Sigmoid colon (tissue), 7 donors: ENCODE results near the gene NRP2. TPM values are rescaled to one million over a fixed set of nuclear protein-coding genes. Genes with fewer than 3 reads are reported as not detected.

Experiments used
- DNase-seq: peaks from one replicate; pipeline ENCODE4 v3.0.0-alpha.2; 2019
- H3K27ac ChIP-seq, 4 donors: fragments of 200-600 bp; sonication (generic); one replicate each; pipeline ENCODE4 v1.5.1; 2016 to 2019; ENCODE audit warnings: mild to moderate bottlenecking in 1 of 4
- H3K27me3 ChIP-seq, 3 donors: fragments of 200-600 bp; sonication (generic); one replicate each; pipeline ENCODE4 v1.5.1; 2019; ENCODE audit warnings: mild to moderate bottlenecking in 1 of 3
- H3K36me3 ChIP-seq, 4 donors: fragments of 200-600 bp; sonication (generic); one replicate each; pipeline ENCODE4 v1.5.1; 2016 to 2019
- H3K4me1 ChIP-seq, 4 donors: fragments of 200-600 bp; sonication (generic); one replicate each; pipeline ENCODE4 v1.5.1; 2017 to 2019
- H3K4me3 ChIP-seq, 4 donors: fragments of 200-600 bp; sonication (generic); one replicate each; pipeline ENCODE4 v1.5.1; 2017 to 2019; ENCODE audit warnings: mild to moderate bottlenecking in 2 of 4, moderate library complexity in 1 of 4
- H3K9me3 ChIP-seq, 4 donors: fragments of 200-600 bp in 3 of 4; sonication (generic) in 3 of 4; one replicate each; pipeline versions ENCODE4 v1.5.1 to v1.6.1; 2013 to 2019
- EP300 ChIP-seq, 4 donors: sonication (generic); formaldehyde crosslinking; IDR thresholded peaks; one replicate each; pipeline ENCODE4 v1.6.1; 2017; ENCODE audit warnings: antibody characterized with exemption in 4 of 4
- POLR2A ChIP-seq, 2 donors: fragments of 450-650 bp; IDR thresholded peaks; one replicate each; pipeline ENCODE4 v1.6.1; 2016; ENCODE audit warnings: antibody characterized with exemption in 2 of 2, mild to moderate bottlenecking in 2 of 2, moderate library complexity in 2 of 2
- POLR2AphosphoS5 ChIP-seq, 4 donors: sonication (generic); formaldehyde crosslinking; IDR thresholded peaks; one replicate each; pipeline ENCODE4 v1.6.1; 2017; ENCODE audit warnings: antibody characterized with exemption in 4 of 4
- WGBS, 2 donors: extraction: QIAGEN DNeasy Blood & Tissue Kit; methylation state at CpG; one replicate each; pipeline ENCODE4 v1.1.7; 2013; 5-methylcytosine and 5-hydroxymethylcytosine counted together
- intact Hi-C: fragments of 100-400 bp; cut with DNase I; formaldehyde crosslinking; loops from one replicate; pipeline ENCODE4 v1.15.1; 2023
- polyA plus RNA-seq, 3 donors: library from polyadenylated mRNA; stranded (reverse); fragments of 200-250 nt; gene quantifications; one replicate each; pipeline ENCODE4 v1.2.3, GENCODE V29; 2013
- total RNA-seq, 4 donors: library from RNA; depleted of rRNA; stranded (reverse); fragments of >200 nt; gene quantifications; one replicate each; pipeline ENCODE4 v1.1.0, GENCODE V29; 2016
- TF ChIP-seq, protein P1 (sequence below), 4 experiments: fragments of 450-650 bp in 3 of 4; fragments of 200-600 bp in 1 of 4; IDR thresholded peaks; one replicate each; pipeline ENCODE4 v1.5.1; 2016 to 2019; ENCODE audit warnings: antibody characterized with exemption in 4 of 4, mild to moderate bottlenecking in 3 of 4, moderate library complexity in 2 of 4
- donor health status: healthy with polysubstance abuse.
- donor health status: Bipolar disorder and iron deficiency.
- donor health status: healthy.

NRP2 gene
- total and polyA plus RNA-seq, 7 donors: 2.5 to 348 (median 207) TPM

- TF ChIP-seq POLR2AphosphoS5 (IDR thresholded peaks at IDR 0.05): no peak
- TF ChIP-seq, protein P1, sequence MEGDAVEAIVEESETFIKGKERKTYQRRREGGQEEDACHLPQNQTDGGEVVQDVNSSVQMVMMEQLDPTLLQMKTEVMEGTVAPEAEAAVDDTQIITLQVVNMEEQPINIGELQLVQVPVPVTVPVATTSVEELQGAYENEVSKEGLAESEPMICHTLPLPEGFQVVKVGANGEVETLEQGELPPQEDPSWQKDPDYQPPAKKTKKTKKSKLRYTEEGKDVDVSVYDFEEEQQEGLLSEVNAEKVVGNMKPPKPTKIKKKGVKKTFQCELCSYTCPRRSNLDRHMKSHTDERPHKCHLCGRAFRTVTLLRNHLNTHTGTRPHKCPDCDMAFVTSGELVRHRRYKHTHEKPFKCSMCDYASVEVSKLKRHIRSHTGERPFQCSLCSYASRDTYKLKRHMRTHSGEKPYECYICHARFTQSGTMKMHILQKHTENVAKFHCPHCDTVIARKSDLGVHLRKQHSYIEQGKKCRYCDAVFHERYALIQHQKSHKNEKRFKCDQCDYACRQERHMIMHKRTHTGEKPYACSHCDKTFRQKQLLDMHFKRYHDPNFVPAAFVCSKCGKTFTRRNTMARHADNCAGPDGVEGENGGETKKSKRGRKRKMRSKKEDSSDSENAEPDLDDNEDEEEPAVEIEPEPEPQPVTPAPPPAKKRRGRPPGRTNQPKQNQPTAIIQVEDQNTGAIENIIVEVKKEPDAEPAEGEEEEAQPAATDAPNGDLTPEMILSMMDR (IDR thresholded peaks at IDR 0.05): no peak
- no peak for TF ChIP-seq EP300 (IDR thresholded peaks at IDR 0.05)
- TF ChIP-seq POLR2A (IDR thresholded peaks at IDR 0.05): no peak
- Histone ChIP-seq H3K4me1 (peaks cover 0 to 20% (median 18%) of the 10 kb centered on the region in 4 donors), H3K27me3 (no peaks in the 10 kb centered on the region), H3K27ac (peak overlapping the region; percentile 94 to 99 (median 96)), H3K36me3 (peaks cover 0 to 7% (median 0%) of the 10 kb centered on the region in 4 donors), H3K9me3 (no peaks in the 10 kb centered on the region), H3K4me3 (peak overlapping the region in 1 of 4 donors; percentile 99)
- no peak for DNase-seq
- intact Hi-C loops: loop anchor here (2.0 to 10.0 kb wide), 5 partner anchors 212 to 1229 kb away; partner anchors contain the start of gene PARD3B
- WGBS, 2 donors: 69 to 70% methylated on average over 4 of the region's 4 CpGs
Measured at GRCh38 chr2:205680903-205681302, 1.4 kb upstream of the NRP2 start.

DNA sequence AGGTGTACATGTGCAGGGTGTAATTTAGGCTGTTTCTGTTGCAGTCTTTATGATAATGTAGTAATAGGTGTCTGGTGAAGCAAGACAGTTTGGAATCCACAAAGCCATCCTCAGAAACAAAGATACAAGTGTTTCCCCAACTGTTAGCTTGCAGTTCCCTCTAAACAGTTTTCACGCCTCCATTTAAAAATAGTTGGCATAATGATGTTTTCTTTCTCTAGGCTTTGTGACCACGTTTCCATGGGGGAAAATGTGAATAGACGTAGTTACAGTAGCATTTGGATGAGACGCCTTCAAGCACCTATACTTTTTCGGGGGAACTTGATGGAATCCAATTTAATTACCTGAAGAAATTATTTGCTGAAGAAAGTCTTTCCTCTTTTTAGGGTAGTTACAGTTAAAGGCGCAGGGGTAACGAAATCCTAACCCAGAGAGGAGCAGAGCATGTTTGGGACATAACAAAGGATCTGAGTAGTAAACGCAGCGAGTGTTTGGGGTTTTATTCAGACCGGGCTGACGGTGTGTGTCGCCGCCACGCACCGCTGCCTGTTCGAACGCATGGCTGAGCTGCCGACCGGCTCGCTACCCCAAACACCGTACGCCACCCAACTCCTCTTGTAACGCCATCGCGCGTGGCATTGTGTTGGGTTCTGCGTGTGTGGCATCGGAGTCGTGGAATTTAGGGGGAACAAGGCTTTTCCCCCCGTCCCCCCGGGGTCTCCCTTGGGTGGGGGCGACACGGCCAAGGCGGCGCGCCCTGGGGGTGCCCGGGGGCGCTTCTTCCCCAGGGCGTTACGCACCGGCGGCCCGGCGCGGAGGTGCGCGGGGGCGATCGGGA is 681 bp upstream of the NRP2 start:
- peak; percentile 78 for DNase-seq
- WGBS, 2 donors: 6 to 8% methylated on average over 49 of the region's 49 CpGs

GRCh38 chr2:205682971-205683501 is 735 bp downstream of the NRP2 start:
- WGBS, 2 donors: 25 to 26% methylated on average over 10 of the region's 10 CpGs
- Histone ChIP-seq H3K4me3 (peak overlapping the region; percentile 70 to 99 (median 90)), H3K27me3 (no peaks in the 10 kb centered on the region), H3K4me1 (peaks cover 0 to 33% (median 30%) of the 10 kb centered on the region in 4 donors), H3K27ac (peak overlapping the region; percentile 94 to 99 (median 96)), H3K36me3 (peaks cover 0 to 10% (median 0%) of the 10 kb centered on the region in 4 donors), H3K9me3 (no peaks in the 10 kb centered on the region)
- DNase-seq: peak; percentile 61
- intact Hi-C loops: loop anchor here (2.0 to 10.0 kb wide), 5 partner anchors 202 to 1231 kb away; partner anchors contain the start of gene PARD3B
- TF ChIP-seq, protein P1 (IDR thresholded peaks at IDR 0.05): no peak
- TF ChIP-seq POLR2AphosphoS5 (IDR thresholded peaks at IDR 0.05) (no peak), POLR2A (IDR thresholded peaks at IDR 0.05) (no peak), EP300 (IDR thresholded peaks at IDR 0.05) (no peak)

More for the DNA sequence above, 681 bp upstream of the NRP2 start:
- H3K4me1 ChIP-seq: peaks cover 0 to 20% (median 18%) of the 10 kb centered on the region in 4 donors
- H3K4me3 ChIP-seq: peak overlapping the region; percentile 70 to 99 (median 90)
- peak overlapping the region; percentile 94 to 99 (median 96) for H3K27ac ChIP-seq
- intact Hi-C loops: loop anchor here (2.0 to 10.0 kb wide), 6 partner anchors 203 to 1229 kb away; partner anchors contain the start of gene PARD3B
- TF ChIP-seq POLR2AphosphoS5 (IDR thresholded peaks at IDR 0.05) (no peak), EP300 (IDR thresholded peaks at IDR 0.05) (no peak), POLR2A (IDR thresholded peaks at IDR 0.05) (no peak)
- TF ChIP-seq, protein P1 (IDR thresholded peaks at IDR 0.05): no peak
- peaks cover 0 to 7% (median 0%) of the 10 kb centered on the region in 4 donors for H3K36me3 ChIP-seq
- H3K9me3 ChIP-seq: no peaks in the 10 kb centered on the region
- no peaks in the 10 kb centered on the region for H3K27me3 ChIP-seq

DNA sequence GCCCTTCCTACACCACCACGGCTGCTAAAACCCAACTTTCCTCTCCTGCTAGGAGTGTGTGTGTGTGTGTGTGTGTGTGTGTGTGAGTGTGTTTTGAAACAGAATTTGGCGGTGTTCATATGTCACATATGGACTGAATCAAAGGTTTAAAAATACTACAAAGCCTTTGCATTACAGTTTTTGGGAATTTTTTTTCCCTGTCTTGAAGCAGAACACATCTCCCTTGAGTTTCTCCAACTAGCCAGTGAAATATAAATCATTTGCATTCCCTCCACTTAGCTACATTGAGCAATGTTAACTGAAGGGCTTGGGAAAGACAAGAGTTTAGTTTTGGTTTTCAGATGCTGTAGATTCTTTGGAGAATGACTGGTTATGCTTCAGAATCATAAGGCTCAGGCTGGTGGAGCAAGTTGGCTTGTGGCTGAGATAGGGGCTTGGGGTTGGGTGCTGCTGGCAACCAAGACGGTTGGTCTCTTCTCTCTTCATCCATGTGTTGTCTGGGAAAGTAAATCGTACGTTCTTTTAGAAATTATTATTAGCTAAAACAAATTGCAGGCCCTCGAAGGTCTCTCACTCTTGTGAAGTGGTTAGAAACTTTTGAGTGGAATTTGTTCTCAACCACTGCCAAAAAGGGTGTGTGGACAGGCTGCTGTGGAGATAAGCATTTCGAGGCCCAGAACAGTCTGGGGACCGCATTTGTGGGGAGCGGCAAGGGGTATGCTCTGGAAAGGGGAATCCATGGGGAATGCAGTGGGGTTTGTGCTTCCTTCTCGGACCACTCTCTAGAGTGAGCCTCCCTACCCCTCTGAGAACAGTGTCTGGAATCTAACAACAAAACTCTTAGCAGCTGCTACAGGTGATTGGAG is 1.4 kb downstream of the NRP2 start:
- Histone ChIP-seq H3K27me3 (no peaks in the 10 kb centered on the region), H3K9me3 (no peaks in the 10 kb centered on the region)

More for the DNA sequence above, 1.4 kb downstream of the NRP2 start:
- Histone ChIP-seq H3K27ac (peak overlapping the region; percentile 94 to 99 (median 96)), H3K4me3 (peak overlapping the region; percentile 70 to 99 (median 90)), H3K4me1 (peaks cover 0 to 40% (median 37%) of the 10 kb centered on the region in 4 donors), H3K36me3 (peaks cover 0 to 10% (median 0%) of the 10 kb centered on the region in 4 donors)
- 71 to 80% methylated on average over 10 of the region's 10 CpGs for WGBS, 2 donors
- intact Hi-C loops: loop anchor here (2.0 to 10.0 kb wide), 6 partner anchors 23 to 1231 kb away; partner anchors contain the start of gene PARD3B
- no peak for TF ChIP-seq POLR2A (IDR thresholded peaks at IDR 0.05)
- peak in 3 of 4 donors; percentile 29 to 76 (median 39) for TF ChIP-seq POLR2AphosphoS5 (IDR thresholded peaks at IDR 0.05)
- TF ChIP-seq EP300 (IDR thresholded peaks at IDR 0.05): no peak
- TF ChIP-seq, protein P1 (IDR thresholded peaks at IDR 0.05): no peak
- peak; percentile 63 for DNase-seq
